HEK293 (cell line): ENCODE results near the gene WDR47.

Source experiments
- CTCF ChIP-seq: fragments of 450-650 bp; formaldehyde crosslinking; IDR thresholded peaks from 2 replicates; pipeline ENCODE4 v1.5.1; 2016; ENCODE audit warnings: missing biosample characterization, missing genetic modification characterization
- HOXA7 ChIP-seq: sonication (generic); formaldehyde crosslinking; IDR thresholded peaks from 2 replicates; pipeline ENCODE4 v1.8.1; 2022; ENCODE audit warnings: missing genetic modification reagents, borderline replicate concordance
- REST ChIP-seq: fragments of 450-650 bp; formaldehyde crosslinking; IDR thresholded peaks from 2 replicates; pipeline ENCODE4 v1.5.1; 2016; ENCODE audit warnings: missing biosample characterization, missing genetic modification characterization
- SETDB1 ChIP-seq: IDR thresholded peaks from one replicate; pipeline ENCODE4 v1.6.1; 2017; ENCODE audit warnings: mild to moderate bottlenecking, low read length, moderate library complexity, mixed read lengths; ENCODE audit not compliant: insufficient read length
- SP3 ChIP-seq: fragments of 450-650 bp; formaldehyde crosslinking; IDR thresholded peaks from 2 replicates; pipeline ENCODE4 v1.5.1; 2016; ENCODE audit warnings: missing biosample characterization, missing genetic modification characterization
- ZNF10 ChIP-seq: fragments of 450-650 bp; formaldehyde crosslinking; IDR thresholded peaks from 2 replicates; pipeline ENCODE4 v1.5.1; 2017; ENCODE audit warnings: missing biosample characterization, missing genetic modification characterization
- ZNF184 ChIP-seq: fragments of 450-650 bp; IDR thresholded peaks from 2 replicates; pipeline ENCODE4 v1.5.1; 2018; ENCODE audit warnings: missing biosample characterization, mild to moderate bottlenecking, missing genetic modification characterization
- ZNF350 ChIP-seq: fragments of 450-650 bp; formaldehyde crosslinking; IDR thresholded peaks from 2 replicates; pipeline ENCODE4 v1.5.0; 2017; ENCODE audit warnings: missing biosample characterization, mild to moderate bottlenecking, missing genetic modification characterization
- ZNF354C ChIP-seq: fragments of 450-650 bp; formaldehyde crosslinking; IDR thresholded peaks from 2 replicates; pipeline ENCODE4 v1.5.1; 2016; ENCODE audit warnings: missing biosample characterization, missing genetic modification characterization, low read depth, borderline replicate concordance
- ZNF510 ChIP-seq: fragments of 450-650 bp; formaldehyde crosslinking; IDR thresholded peaks from 2 replicates; pipeline ENCODE4 v1.5.1; 2018; ENCODE audit warnings: mild to moderate bottlenecking, missing genetic modification characterization, missing biosample characterization; ENCODE audit not compliant: insufficient replicate concordance
- ZNF558 ChIP-seq: fragments of 450-650 bp; formaldehyde crosslinking; IDR thresholded peaks from 2 replicates; pipeline ENCODE4 v1.5.1; 2016; ENCODE audit warnings: missing biosample characterization, missing genetic modification characterization
- ZNF692 ChIP-seq: fragments of 450-650 bp; formaldehyde crosslinking; IDR thresholded peaks from 2 replicates; pipeline ENCODE4 v1.5.1; 2016; ENCODE audit warnings: missing biosample characterization, missing genetic modification characterization

- TF ChIP-seq HOXA7 (no peak), ZNF558 (tag by site-specific recombination) (no peak), CTCF (tag by site-specific recombination) (no peak), SP3 (no peak), SETDB1 (no peak), ZNF10 (no peak), ZNF692 (no peak), REST (no peak), ZNF354C (tag by site-specific recombination) (no peak), ZNF510 (no peak), ZNF184 (tag by site-specific recombination) (no peak), ZNF350 (tag by site-specific recombination) (no peak)
Measured at GRCh38 chr1:108955111-108955510, 86.8 kb downstream of the WDR47 start.
